NCI-H1930 (cell line): ENCODE data around the gene PTBP1.
"Not testable (repeated sequence)": the region's sequence is repeated elsewhere in the genome, so short reads cannot be mapped to it uniquely, and the experiment has no call there.

Experiments
- DNase-seq, 2 experiments: peaks; one replicate each; lab custom pipeline; 2025; lab: John Stamatoyannopoulos, UW

The PTBP1 gene

GRCh38 chr19:810077-810855 is 13.0 kb downstream of the PTBP1 start:
- DNase-seq = no peak

GRCh38 chr19:810883-811489 is 13.7 kb downstream of the PTBP1 start:
- no peak for DNase-seq

DNA sequence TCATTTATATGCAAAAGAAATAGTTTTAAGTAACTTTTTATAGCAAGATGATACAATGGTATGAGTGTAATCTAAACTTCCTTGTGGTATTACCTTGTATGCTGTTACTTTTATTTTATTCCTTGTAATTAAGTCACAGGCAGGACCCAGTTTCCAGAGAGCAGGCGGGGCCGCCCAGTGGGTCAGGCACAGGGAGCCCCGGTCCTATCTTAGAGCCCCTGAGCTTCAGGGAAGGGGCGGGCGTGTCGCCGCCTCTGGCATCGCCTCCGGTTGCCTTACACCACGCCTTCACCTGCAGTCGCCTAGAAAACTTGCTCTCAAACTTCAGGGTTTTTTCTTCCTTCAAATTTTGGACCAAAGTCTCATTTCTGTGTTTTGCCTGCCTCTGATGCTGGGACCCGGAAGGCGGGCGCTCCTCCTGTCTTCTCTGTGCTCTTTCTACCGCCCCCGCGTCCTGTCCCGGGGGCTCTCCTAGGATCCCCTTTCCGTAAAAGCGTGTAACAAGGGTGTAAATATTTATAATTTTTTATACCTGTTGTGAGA is 14.3 kb downstream of the PTBP1 start:
- DNase-seq = no peak

GRCh38 chr19:812049-812746 is 14.9 kb downstream of the PTBP1 start:
- DNase-seq = no peak

- DNase-seq = no peak
Observed at GRCh38 chr19:812747-813218, 15.5 kb downstream of the PTBP1 start.

GRCh38 chr19:813219-814151 is 16.2 kb downstream of the PTBP1 start:
- no peak for DNase-seq

GRCh38 chr19:814152-815078 is 17.2 kb downstream of the PTBP1 start:
- DNase-seq = no peak

DNA sequence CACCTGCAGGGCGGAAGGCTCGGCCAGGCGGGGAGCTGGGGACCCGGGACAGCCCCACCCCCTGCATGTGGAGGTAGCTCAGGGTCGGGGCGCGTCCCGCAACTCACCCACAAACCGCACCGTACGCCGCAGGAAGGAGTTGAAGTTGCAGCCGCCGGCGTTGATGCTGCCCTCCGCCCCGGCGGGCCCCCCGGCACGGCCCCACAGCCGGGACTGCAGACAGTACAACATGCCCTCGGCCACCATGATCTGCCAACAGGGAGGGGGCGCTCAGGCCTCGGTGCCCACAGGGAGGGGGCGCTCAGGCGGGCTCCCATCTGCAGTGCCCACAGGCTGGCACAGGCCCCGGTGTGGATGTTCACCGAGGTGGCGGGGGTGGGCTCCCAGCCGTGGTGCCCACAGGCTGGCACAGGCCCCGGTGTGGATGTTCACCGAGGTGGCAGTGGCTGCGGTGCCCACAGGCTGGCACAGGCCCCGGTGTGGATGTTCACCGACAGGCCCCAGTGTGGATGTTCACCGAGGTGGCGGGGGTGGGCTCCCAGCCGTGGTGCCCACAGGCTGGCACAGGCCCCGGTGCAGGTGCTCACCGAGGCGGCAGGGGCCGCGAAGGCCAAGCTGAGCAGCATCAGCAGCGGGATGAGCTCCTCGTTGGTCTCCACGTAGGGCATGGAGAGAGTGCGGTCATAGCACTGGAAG is 18.0 kb downstream of the PTBP1 start:
- no peak for DNase-seq

DNA sequence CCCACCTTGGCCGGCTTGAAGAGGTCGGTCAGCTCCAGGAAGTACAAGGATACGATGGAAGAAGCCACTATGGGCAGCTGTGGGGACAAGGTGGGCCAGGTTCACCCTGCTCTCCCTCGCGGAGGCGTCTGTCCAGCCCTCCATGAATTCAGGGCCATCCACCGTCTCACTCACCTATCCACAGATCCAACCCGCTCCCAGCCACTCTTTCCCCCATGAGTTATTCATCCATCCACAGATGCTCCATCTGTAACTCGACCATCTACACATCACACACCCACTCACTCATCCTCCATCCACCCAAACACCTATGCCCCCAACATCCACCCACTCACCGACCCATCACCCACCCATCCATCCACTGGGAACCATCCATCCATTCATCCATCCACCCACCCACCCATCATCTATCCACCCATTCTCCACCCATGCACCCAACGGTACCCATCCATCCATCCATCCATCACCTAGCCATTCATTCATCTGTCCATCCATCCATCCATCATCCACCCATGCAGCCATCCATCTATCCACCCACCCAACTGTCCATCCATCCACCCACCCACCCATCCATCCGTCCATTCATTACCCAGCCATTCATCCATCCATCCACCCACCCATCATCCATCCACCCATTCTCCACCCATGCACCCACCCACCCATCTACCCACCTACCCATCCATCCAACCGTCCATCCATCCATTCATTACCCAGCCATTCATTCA is 18.7 kb downstream of the PTBP1 start:
- DNase-seq = no peak

DNA sequence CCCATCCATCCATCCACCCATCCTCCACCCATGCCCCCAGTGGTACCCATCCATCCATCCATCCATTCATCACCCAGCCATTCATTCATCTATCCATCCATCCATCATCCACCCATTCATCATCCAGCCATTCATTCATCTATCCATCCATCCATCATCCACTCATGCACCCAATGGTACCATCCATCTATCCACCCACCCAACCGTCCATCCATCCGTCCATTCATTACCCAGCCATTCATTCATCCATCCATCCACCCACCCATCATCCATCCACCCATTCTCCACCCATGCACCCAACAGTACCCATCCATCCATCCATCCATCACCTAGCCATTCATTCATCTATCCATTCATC is 19.2 kb downstream of the PTBP1 start:
- no peak for DNase-seq

DNA sequence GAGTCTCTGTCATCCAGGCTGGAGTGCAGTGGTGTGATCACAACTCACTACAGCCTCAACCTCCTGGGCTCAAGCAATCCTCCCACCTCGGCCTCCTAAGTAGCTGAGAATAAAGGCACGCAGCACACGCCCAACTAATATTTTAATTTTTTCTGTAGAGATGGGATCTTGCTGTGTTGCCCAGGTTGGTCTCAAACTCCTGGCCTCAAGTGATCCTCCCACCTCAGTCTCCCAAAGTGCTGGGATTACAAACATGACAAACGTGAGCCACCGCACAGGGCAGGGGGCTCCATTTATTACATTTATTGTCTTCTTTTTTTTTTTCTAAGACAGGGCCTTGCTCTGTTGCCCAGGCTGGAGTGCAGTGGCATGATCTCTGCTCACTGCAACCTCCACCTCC is 23.0 kb downstream of the PTBP1 start:
- DNase-seq = not testable (repeated sequence)

GRCh38 chr19:821231-821824 is 24.1 kb downstream of the PTBP1 start:
- DNase-seq = no peak

GRCh38 chr19:821825-822503 is 24.7 kb downstream of the PTBP1 start, which contains the start of gene PLPPR3:
Gene PLPPR3, minus strand, starts transcription at chr19:821955. Its CDS starts 396 bp downstream, at chr19:821559.
- peak; percentile 9 to 25 for DNase-seq

GRCh38 chr19:823565-824121 is 26.4 kb downstream of the PTBP1 start:
- DNase-seq = peak in 1 of 2 experiments; percentile 10

GRCh38 chr19:824885-825284 is 27.6 kb downstream of the PTBP1 start:
- no peak for DNase-seq

- no peak for DNase-seq
Observed at GRCh38 chr19:825897-826644, 28.8 kb downstream of the PTBP1 start.

DNA sequence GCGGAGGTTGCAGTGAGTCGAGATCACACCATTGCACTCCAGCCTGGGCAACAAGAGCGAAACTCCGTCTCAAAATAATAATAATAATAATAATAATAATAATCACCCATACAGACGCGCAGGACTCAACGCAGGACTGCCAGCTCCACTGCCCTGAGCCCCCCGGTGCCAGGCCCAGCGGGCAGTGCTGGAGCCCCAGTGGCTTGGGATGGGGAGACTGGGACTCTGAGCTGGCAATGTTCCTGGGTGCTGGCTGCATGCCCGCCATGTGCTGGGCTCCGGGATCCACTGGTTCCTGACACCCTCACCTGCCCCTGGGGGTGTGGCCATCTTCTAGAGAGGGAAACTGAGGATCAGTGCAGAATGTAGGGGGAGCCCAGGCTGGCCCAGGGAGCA is 30.1 kb downstream of the PTBP1 start:
- DNase-seq = no peak
